HG02938 (cell line): Measurements from ENCODE around the gene ANKS1B.
"Not testable (repeated sequence)": the region's sequence is repeated elsewhere in the genome, so short reads cannot be mapped to it uniquely, and the experiment has no call there.

Experiments used
- ATAC-seq: cut with Tn5 transposase; IDR thresholded peaks from one replicate; pipeline ENCODE4 v1.9.1; 2021; ENCODE audit warnings: mild to moderate bottlenecking, moderate library complexity; ENCODE audit not compliant: unreplicated experiment

ANKS1B gene

GRCh38 chr12:99390707-99391106 lies 594.0 kb downstream of the ANKS1B start:
- ATAC-seq, result no peak

DNA sequence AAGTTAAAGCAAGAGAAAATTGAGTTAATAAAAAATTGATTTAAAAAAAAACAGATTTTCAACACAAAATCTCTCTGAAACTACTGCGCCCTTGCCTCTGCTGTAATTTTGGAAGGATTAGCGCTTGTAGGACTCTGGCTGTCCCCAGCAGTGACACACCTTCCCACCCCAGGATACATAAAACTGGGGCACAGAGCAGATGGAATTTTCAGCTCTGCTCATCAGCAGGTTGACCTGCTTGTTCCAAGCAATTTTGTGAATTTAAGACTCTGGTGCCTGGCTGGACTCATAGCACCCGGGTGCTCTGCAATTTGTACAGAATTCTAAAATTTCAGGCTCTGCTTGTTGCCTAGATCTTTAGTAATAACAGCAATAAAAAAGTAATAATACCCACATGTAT lies 595.0 kb downstream of the ANKS1B start:
- ATAC-seq, result no peak

- no peak for ATAC-seq
These were observed 596.0 kb downstream of the ANKS1B start for GRCh38 chr12:99388671-99389195.

DNA sequence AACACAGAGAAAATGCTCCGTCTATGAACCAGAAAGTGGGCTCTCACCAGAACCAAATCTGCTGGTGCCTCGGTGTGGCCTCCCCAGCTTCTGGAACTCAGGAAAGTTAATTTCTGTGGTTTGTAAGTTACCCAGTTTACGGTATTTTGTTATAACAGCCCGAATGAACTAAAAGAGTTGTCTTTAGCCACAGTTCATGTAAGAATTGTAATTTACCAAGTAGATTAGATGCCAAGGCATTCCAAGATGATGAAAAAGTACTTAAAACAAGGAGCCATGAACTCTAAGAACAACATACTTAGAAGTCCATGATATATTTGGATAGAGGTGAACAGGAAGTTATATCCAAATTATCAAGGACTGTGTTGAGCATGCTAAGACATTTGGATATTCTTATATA lies 597.1 kb downstream of the ANKS1B start:
- ATAC-seq, result no peak

- ATAC-seq, result peak; percentile 39
These were observed 597.8 kb downstream of the ANKS1B start for GRCh38 chr12:99386907-99387306.

DNA sequence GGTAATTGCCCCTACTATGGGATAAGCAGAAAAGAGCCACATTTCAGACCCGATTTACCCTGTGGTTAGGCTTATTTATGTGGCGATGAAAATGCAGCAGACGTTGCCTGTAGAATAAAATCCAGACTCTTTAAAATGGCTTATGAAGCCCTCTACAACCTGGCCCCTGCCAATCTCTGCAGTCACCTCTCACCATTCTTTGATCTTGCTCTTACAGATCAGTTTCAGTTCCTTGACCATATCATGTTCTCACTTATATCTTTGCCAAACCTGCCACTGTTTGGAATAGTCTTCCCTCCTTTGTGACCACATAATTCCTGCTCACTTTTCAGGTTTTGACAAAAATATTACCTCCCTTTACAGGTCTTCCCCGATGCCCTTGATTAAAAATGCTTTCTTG lies 601.5 kb downstream of the ANKS1B start:
- ATAC-seq, result no peak

DNA sequence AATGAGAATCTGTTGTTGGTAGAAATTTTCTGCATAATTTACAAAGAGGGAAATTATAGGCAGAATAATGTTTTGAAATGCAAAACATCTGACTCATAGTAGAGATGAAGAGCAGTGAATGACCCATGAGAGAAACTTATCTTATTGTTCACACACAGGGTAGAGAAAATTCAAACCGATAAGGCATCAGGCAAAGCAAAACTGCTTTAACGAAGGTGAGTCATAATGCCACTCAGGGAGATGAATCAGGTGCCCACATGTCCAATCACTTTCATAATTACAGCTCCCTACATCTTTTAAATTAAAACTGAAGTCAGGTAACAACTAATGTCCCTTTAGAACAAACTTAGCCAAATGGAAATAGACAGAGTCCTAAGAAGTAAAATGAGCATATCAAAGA lies 602.7 kb downstream of the ANKS1B start:
- ATAC-seq, result peak; percentile 97

DNA sequence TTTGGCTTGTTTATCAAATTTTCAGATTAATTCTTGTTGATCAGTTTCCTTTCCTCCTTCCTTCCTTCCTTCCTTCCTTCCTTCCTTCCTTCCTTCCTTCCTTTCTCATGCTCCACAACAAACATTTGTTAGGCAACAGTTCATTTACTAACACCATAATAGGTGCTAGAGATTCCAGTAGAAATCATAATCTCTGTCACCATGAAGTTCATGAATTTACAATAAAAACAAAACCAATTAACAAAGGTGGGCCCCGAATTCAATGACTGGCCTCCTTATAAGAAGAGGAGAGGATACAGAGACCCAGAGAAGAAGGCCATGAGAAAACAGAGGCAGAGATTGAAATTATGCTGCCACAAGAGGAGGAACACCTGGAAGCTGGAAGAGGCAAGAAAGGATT lies 604.0 kb downstream of the ANKS1B start:
- ATAC-seq, result no peak

DNA sequence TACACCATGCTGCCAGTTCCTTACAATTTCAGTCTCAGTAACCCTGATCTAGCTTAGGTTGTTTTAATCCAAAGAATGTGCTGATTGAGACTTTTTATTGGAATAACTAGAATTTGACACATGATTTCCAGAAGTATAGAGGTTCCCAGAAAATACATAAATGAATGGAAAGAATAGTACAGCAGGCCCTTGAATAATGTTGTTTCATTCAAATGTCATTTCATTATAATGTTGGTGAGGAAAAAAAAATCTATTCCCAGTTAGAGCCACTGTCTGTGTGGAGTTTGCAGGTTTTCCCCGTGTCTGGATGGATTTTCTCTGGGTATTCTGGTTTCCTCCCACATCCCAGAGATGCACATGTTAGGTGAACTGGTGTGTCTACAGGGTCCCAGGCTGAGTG lies 610.7 kb downstream of the ANKS1B start:
- ATAC-seq, result no peak

DNA sequence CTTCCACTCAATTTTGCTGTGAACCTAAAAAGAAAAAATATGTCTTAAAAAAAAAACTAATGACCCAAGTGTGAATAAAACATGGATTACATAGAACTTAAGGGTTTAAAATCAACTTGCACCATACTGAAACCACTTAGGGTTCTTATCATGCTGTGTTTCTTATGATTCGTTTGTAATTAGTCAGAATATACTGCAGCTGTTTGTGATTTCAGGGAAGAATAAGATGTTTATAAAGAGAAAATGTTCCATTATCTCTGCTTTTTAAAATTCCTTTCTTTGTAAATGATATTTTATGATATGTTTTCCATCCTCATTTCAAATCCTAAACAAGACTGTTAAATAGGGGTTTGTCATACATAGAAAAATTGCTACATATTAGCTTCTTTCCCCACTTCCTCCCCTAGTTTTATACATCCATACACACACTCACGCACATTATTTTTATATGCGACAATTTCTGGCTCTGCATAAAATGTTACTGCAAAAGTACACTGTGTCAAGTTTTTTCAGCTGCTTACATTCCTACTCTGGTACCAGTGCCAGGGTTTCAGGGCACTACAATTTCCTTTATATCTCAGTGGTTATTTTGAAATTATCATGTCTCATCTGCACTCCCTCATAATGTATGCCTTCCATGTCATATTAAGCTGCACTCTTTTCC lies 612.3 kb downstream of the ANKS1B start:
- no peak for ATAC-seq

DNA sequence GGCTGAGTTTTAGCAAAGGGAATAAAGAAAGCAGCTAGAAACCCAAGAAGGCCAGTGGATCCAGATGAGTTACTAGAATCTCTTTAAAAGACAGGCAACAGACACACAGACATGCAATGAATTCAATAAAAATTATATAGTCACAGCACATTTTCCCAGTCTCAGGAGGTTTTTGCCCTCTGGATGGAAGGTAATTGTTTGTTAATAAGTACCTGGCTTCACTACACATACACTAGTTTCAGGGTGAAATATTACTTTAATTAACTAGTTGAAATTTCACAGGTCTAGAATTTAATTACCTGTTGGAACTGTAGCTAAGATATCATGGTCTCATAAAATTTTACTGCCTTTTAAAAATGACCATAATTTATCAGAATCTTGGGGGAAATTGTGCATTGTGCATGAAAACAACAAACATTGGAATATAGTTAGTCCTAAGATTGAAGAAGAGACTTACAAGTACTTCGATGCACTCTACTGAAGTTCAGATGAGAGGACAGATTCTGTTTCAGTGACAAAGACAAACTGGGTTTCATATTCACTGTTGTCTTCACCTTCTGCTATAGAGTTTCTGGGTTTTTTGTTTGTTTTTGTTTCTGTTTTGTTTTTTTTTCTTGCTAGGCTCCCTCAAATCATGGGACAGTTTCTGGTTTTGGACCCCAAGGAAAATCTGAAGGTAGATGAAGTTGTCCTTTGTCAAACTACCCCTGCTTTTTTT lies 614.2 kb downstream of the ANKS1B start:
- ATAC-seq, result peak; percentile 71

GRCh38 chr12:99367181-99367580 lies 617.6 kb downstream of the ANKS1B start:
- ATAC-seq, result no peak

GRCh38 chr12:99352269-99352668 lies 632.5 kb downstream of the ANKS1B start:
- no peak for ATAC-seq

- ATAC-seq, result no peak
These were observed 640.8 kb downstream of the ANKS1B start for GRCh38 chr12:99343960-99344359.

DNA sequence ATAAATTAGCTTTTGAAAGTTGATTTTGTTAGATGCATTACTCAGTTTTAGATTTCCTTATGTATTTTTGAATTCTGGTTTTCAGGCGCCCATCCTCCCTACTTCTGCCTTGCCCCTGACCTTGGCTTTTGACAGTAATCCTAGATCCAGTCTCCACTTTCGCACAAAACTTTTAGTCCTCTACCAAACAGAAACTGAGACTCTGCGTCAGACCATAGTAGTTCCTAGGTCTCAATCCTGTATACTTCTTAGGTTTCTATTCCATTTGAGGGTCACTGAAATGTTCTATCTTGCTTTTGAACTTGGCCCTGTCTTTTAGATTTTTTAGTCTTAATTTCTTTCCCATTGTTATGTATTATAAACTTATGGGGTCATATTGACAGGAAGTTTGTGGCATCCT lies 645.1 kb downstream of the ANKS1B start:
- ATAC-seq, result no peak

- no peak for ATAC-seq
These were observed 650.3 kb downstream of the ANKS1B start for GRCh38 chr12:99334285-99335056.

DNA sequence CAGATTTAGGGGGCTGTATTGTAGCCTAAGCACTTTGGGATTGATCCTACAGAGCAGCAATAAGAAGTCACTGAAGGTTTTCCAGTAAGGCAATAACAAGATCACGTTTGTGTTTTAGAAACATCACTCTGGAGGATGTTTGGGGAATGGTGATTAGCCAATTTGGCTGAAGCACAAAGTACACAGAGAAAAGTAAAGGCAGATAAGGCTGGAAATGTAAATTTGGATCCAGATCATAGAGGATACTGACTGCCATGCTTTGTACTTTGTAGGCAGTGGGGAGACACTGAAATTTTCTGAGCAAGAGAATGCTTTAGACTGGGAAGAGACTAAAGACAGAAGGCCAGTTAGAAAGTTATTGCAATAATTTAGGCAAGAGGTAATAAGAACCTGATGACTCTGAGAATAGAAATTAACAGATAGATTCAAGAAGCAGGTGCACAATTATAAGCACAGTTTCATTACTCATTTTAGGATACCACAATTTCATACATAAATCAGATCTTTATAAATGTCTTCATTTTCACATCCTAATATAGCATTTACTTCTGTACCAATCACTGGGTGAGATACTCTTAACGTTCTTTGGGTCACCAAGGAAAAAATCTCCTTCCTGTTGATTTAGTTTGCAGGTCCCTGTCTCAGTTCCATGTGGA lies 651.7 kb downstream of the ANKS1B start:
- ATAC-seq, result peak; percentile 73

DNA sequence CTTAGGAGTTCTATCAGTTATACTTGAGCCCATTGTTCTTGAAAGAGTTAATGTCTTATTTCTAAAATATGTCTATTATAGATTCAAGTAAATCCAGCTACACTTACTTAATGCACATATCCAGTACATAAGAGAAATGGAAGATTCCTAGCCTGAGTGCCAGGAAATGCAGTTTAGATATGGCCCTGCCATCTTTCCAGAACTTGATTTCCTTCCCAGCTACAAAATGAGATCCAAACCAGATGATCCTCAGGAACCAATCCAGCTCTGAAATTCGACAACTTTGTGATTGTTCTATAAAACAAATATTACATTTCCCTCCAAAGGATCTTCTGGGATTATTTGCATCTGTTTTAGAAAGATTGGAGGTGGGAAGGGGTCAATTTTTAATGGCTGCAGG lies 654.5 kb downstream of the ANKS1B start:
- ATAC-seq, result no peak

GRCh38 chr12:99321210-99321609 lies 663.5 kb downstream of the ANKS1B start:
- not testable (repeated sequence) for ATAC-seq

GRCh38 chr12:99311373-99311772 lies 673.4 kb downstream of the ANKS1B start:
- ATAC-seq, result no peak

DNA sequence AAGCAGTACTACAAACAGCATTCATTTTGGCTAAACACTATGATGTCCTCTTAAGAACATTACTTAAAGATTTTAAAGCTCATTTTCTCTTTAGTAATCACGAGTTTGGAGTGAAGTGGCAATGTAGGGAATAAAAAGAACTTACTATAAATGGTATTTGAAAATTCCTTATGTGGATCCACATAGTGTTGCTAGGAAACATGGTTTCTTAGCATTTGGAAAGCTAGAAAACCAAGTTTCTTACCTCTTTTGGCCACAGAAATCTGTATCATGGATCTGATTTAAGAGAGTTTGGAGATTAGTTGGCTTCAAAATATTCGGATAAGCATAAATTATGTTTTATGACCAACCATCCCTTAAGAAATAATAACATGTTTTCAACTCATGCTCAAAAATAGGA lies 674.9 kb downstream of the ANKS1B start:
- ATAC-seq, result no peak
